ENCODE data around the gene CH25H.
"Not testable (repeated sequence)": the region's sequence is repeated elsewhere in the genome, so short reads cannot be mapped to it uniquely, and the experiment has no call there.

CH25H gene

GRCh38 chr10:89207181-89207800 lies at the start of gene CH25H:
Gene CH25H, minus strand, starts transcription at chr10:89207317. Its CDS starts 25 bp downstream, at chr10:89207292.
- peak within 1 kb of the TSS; percentile 31 to 48 (median 40) for H3K4me3 ChIP-seq

GRCh38 chr10:89256340-89256739 lies 49.2 kb upstream of the CH25H start:
- Histone ChIP-seq H3K27ac (no peak overlapping the region), H3K4me3 (no peak overlapping the region)

More at GRCh38 chr10:89207181-89207800, at the start of gene CH25H:
- H3K27ac ChIP-seq: peak within 1 kb of the TSS in 20 of 21 experiments; percentile 19 to 92 (median 76)

GRCh38 chr10:89255793-89256192 lies 48.7 kb upstream of the CH25H start:
- Histone ChIP-seq H3K27ac (no peak overlapping the region), H3K4me3 (no peak overlapping the region)

- not testable (repeated sequence) for H3K27ac ChIP-seq, H3K4me3 ChIP-seq
Measured at GRCh38 chr10:89255091-89255579, 48.0 kb upstream of the CH25H start.

- H3K4me3 ChIP-seq: peak overlapping the region in 6 of 7 experiments; percentile 65 to 92 (median 78)
Measured at GRCh38 chr10:89252225-89252585, 45.1 kb upstream of the CH25H start.

GRCh38 chr10:89251409-89252224 lies 44.5 kb upstream of the CH25H start, which contains the start of gene LIPA:
Gene LIPA, minus strand, starts transcription at chr10:89251775. Its CDS starts 4,127 bp downstream, at chr10:89247648.
- Histone ChIP-seq H3K27ac (peak within 1 kb of the TSS in 20 of 21 experiments; percentile 44 to 91 (median 75)), H3K4me3 (peak within 1 kb of the TSS; percentile 65 to 92 (median 81))

More at GRCh38 chr10:89252225-89252585, 45.1 kb upstream of the CH25H start:
- H3K27ac ChIP-seq: peak overlapping the region in 3 of 21 experiments; percentile 75 to 80 (median 78)

GRCh38 chr10:89250865-89251408 lies 43.8 kb upstream of the CH25H start:
- Histone ChIP-seq H3K27ac (peak overlapping the region in 16 of 21 experiments; percentile 22 to 91 (median 76)), H3K4me3 (peak overlapping the region; percentile 65 to 92 (median 81))

GRCh38 chr10:89248990-89249389 lies 41.9 kb upstream of the CH25H start:
- no peak overlapping the region for H3K27ac ChIP-seq
- no peak overlapping the region for H3K4me3 ChIP-seq

- not testable (repeated sequence) for H3K27ac ChIP-seq, H3K4me3 ChIP-seq
Measured at GRCh38 chr10:89247623-89248022, 40.5 kb upstream of the CH25H start.

GRCh38 chr10:89245802-89246201 lies 38.7 kb upstream of the CH25H start:
- Histone ChIP-seq H3K4me3 (no peak overlapping the region), H3K27ac (peak overlapping the region in 1 of 21 experiments; percentile 31)

GRCh38 chr10:89242840-89243568 lies 35.9 kb upstream of the CH25H start:
- Histone ChIP-seq H3K4me3 (no peak overlapping the region), H3K27ac (peak overlapping the region in 4 of 21 experiments; percentile 21 to 38 (median 26))

GRCh38 chr10:89242345-89242684 lies 35.2 kb upstream of the CH25H start:
- no peak overlapping the region for H3K4me3 ChIP-seq
- peak overlapping the region in 6 of 21 experiments; percentile 11 to 47 (median 34) for H3K27ac ChIP-seq

GRCh38 chr10:89241486-89242344 lies 34.6 kb upstream of the CH25H start:
- Histone ChIP-seq H3K4me3 (no peak overlapping the region), H3K27ac (peak overlapping the region in 10 of 21 experiments; percentile 1 to 52 (median 35))

GRCh38 chr10:89241026-89241425 lies 33.9 kb upstream of the CH25H start:
- Histone ChIP-seq H3K27ac (peak overlapping the region in 9 of 21 experiments; percentile 5 to 52 (median 33)), H3K4me3 (no peak overlapping the region)

GRCh38 chr10:89240519-89240918 lies 33.4 kb upstream of the CH25H start:
- H3K4me3 ChIP-seq: no peak overlapping the region
- H3K27ac ChIP-seq: peak overlapping the region in 2 of 21 experiments; percentile 15 to 52

- Histone ChIP-seq H3K4me3 (no peak overlapping the region), H3K27ac (peak overlapping the region in 1 of 21 experiments; percentile 12)
Measured at GRCh38 chr10:89238956-89239644, 32.0 kb upstream of the CH25H start.

- peak overlapping the region in 4 of 21 experiments; percentile 22 to 77 (median 44) for H3K27ac ChIP-seq
- no peak overlapping the region for H3K4me3 ChIP-seq
Measured at GRCh38 chr10:89237849-89238248, 30.7 kb upstream of the CH25H start.

GRCh38 chr10:89236226-89236797 lies 29.2 kb upstream of the CH25H start:
- H3K4me3 ChIP-seq: no peak overlapping the region
- H3K27ac ChIP-seq: peak overlapping the region in 5 of 21 experiments; percentile 19 to 83 (median 47)

Data from skin epidermis (tissue), 12 donors.